ENCODE data around the gene CEP295NL. TPM values are rescaled to one million over a fixed set of nuclear protein-coding genes. Genes with fewer than 3 reads are reported as not detected.
A peak's percentile ranks its signal among the peaks of the same experiment; 100 is the strongest.

The CEP295NL gene
- total and polyA plus RNA-seq, 2 experiments from 2014 or later: 0.21 TPM; not detected in 1

- H3K27me3 ChIP-seq: no peaks in the 10 kb centered on the region
- H3K4me1 ChIP-seq (ENCODE audit: low read depth): peaks cover 18% of the 10 kb centered on the region
- no peak overlapping the region for H3K27ac ChIP-seq
- DNase-seq (ENCODE audit: low read depth in 1 of 2, low spot score in 1 of 2): no peak
- no peaks in the 10 kb centered on the region for H3K36me3 ChIP-seq
- no peak overlapping the region for H3K4me3 ChIP-seq
- no peak for TF ChIP-seq CTCF (IDR thresholded peaks at IDR 0.05; ENCODE audit: low read depth, low read length)
- H3K9me3 ChIP-seq (ENCODE audit: low read depth): no peaks in the 10 kb centered on the region
These were observed 16.0 kb downstream of the CEP295NL start for GRCh38 chr17:78886954-78887353.

GRCh38 chr17:78885956-78886355, 17.0 kb downstream of the CEP295NL start:
- TF ChIP-seq CTCF (IDR thresholded peaks at IDR 0.05; ENCODE audit: low read depth, low read length): no peak
- Histone ChIP-seq H3K36me3 (no peaks in the 10 kb centered on the region), H3K4me1 (ENCODE audit: low read depth) (peaks cover 18% of the 10 kb centered on the region), H3K27ac (no peak overlapping the region), H3K9me3 (ENCODE audit: low read depth) (no peaks in the 10 kb centered on the region), H3K27me3 (no peaks in the 10 kb centered on the region), H3K4me3 (no peak overlapping the region)
- DNase-seq (ENCODE audit: low read depth in 1 of 2, low spot score in 1 of 2): no peak

- Histone ChIP-seq H3K4me3 (no peak overlapping the region), H3K4me1 (ENCODE audit: low read depth) (peaks cover 18% of the 10 kb centered on the region), H3K27ac (no peak overlapping the region), H3K9me3 (ENCODE audit: low read depth) (no peaks in the 10 kb centered on the region), H3K27me3 (no peaks in the 10 kb centered on the region), H3K36me3 (no peaks in the 10 kb centered on the region)
- no peak for TF ChIP-seq CTCF (IDR thresholded peaks at IDR 0.05; ENCODE audit: low read depth, low read length)
- DNase-seq (ENCODE audit: low read depth in 1 of 2, low spot score in 1 of 2): no peak
These were observed 17.9 kb downstream of the CEP295NL start for GRCh38 chr17:78884876-78885667.

GRCh38 chr17:78884148-78884825, 18.7 kb downstream of the CEP295NL start:
- peaks cover 18% of the 10 kb centered on the region for H3K4me1 ChIP-seq (ENCODE audit: low read depth)
- peak in 1 of 2 donors; percentile 33 for DNase-seq (ENCODE audit: low read depth in 1 of 2, low spot score in 1 of 2)
- no peaks in the 10 kb centered on the region for H3K36me3 ChIP-seq
- H3K27ac ChIP-seq: peak overlapping the region; percentile 63
- no peak for TF ChIP-seq CTCF (IDR thresholded peaks at IDR 0.05; ENCODE audit: low read depth, low read length)
- no peak overlapping the region for H3K4me3 ChIP-seq
- H3K27me3 ChIP-seq: no peaks in the 10 kb centered on the region
- H3K9me3 ChIP-seq (ENCODE audit: low read depth): no peaks in the 10 kb centered on the region

GRCh38 chr17:78883533-78884131, 19.4 kb downstream of the CEP295NL start:
- H3K27ac ChIP-seq: peak overlapping the region; percentile 63

More at GRCh38 chr17:78883533-78884131, 19.4 kb downstream of the CEP295NL start:
- Histone ChIP-seq H3K27me3 (no peaks in the 10 kb centered on the region), H3K36me3 (no peaks in the 10 kb centered on the region), H3K9me3 (ENCODE audit: low read depth) (no peaks in the 10 kb centered on the region), H3K4me1 (ENCODE audit: low read depth) (peaks cover 18% of the 10 kb centered on the region), H3K4me3 (no peak overlapping the region)
- DNase-seq (ENCODE audit: low read depth in 1 of 2, low spot score in 1 of 2): peak; percentile 60 to 98
- no peak for TF ChIP-seq CTCF (IDR thresholded peaks at IDR 0.05; ENCODE audit: low read depth, low read length)
